8988T (cell line): ENCODE results near the gene DNAH12.
"Not testable (repeated sequence)": the region's sequence is repeated elsewhere in the genome, so short reads cannot be mapped to it uniquely, and the experiment has no call there.

Experiments
- DNase-seq: peaks from one replicate; pipeline ENCODE4 v3.0.0; 2011

The DNAH12 gene

DNA sequence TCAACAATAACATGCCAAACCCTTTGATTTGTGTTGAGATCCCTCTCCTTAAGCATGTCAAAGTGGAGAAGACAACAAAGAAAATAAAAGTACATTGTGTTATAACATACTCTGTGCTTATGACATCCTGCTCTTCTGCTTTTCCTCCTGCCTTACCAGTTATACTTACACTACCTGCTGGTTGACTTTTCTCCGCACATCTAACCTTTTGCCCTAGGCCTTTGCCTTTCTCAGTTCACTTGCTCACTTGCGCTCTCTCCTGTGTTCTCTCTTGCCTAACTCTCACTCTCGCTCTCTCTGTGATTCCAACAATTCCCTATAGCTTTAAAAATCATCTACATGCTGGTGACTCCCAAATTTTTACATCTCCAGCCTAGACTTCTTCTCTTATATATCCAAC, 5.7 kb downstream of the DNAH12 start:
- DNase-seq = no peak

GRCh38 chr3:57530071-57530608, 14.0 kb downstream of the DNAH12 start:
- no peak for DNase-seq

- no peak for DNase-seq
These were observed 25.7 kb downstream of the DNAH12 start for GRCh38 chr3:57518276-57518915.

DNA sequence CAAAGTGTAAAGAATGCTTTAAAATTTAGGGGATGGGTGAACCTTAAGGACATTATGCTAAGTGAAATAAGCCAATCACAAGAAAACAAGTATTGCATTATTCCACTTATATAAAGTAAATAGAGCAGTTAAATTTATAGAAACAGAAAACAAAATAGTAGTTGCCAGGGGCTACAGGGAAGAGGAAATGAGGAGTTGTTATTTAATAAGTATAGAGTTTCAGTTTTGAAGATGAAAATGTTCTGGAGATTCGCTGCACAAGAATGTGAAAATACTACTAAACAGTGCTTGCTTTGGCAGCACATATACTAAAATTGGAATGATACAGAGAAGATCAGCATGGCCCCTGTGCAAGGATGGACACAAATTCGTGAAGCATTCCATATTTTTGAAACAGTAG, 32.0 kb downstream of the DNAH12 start:
- DNase-seq = no peak

DNA sequence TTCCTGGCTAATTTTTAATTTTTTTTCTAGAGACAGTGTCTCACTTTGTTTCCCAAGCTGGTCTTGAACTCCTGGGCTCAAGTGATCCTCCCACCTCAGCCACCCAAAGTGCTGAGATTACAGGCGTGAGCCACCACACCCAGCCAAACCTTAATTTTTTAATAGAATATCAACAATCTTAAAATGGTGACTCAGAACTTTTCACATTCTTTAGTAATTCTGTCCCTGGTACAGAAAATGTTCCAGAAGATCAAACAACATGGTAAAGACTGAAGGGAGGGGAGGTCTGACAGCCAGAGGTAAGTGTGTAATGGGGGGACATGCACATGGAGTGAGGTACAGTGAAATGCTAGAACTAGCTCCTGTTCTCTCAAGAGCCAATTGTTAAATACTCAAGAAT, 38.2 kb downstream of the DNAH12 start:
- no peak for DNase-seq

GRCh38 chr3:57500506-57500905, 43.6 kb downstream of the DNAH12 start:
- DNase-seq = no peak

DNA sequence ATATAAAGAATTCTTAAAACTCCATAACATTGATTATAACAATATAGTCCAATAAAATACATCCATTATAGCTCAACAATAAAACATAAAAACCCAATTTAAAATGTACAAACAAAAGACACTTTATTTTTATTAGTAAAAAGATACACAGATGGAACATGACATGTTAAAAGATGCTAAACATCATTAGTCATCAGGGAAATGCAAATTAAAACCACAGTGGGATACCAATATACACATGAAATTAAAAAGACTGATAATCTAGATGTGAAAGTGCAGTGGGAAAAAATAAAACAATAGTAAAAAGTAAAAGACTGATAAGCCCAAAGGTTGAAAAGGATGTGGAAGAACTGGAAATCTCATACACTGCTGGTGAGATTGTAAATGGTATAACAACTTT, 46.2 kb downstream of the DNAH12 start:
- no peak for DNase-seq

GRCh38 chr3:57484563-57484962, 59.6 kb downstream of the DNAH12 start:
- DNase-seq = no peak

GRCh38 chr3:57477193-57477592, 67.0 kb downstream of the DNAH12 start:
- not testable (repeated sequence) for DNase-seq

- DNase-seq = no peak
These were observed 79.3 kb downstream of the DNAH12 start for GRCh38 chr3:57464801-57465200.

DNA sequence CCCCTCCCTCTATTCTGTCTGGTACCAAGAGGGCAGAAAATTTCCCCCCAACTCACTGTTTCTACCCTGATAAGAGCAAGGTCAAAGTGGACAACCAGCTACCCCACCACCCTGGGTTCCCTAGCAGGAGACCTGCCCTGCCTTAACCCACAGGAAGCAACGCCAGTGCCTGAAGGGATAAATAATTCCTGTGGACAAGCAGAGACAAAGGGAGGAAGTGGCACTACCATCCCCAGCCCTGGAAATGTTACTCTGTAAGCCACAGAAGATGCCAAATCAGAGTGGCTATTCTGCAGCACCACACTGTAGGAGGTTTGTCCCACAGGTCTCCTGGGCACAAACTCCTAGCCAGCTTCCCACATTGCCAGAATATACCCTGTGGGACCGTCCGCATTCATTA, 80.1 kb downstream of the DNAH12 start:
- DNase-seq = no peak

DNA sequence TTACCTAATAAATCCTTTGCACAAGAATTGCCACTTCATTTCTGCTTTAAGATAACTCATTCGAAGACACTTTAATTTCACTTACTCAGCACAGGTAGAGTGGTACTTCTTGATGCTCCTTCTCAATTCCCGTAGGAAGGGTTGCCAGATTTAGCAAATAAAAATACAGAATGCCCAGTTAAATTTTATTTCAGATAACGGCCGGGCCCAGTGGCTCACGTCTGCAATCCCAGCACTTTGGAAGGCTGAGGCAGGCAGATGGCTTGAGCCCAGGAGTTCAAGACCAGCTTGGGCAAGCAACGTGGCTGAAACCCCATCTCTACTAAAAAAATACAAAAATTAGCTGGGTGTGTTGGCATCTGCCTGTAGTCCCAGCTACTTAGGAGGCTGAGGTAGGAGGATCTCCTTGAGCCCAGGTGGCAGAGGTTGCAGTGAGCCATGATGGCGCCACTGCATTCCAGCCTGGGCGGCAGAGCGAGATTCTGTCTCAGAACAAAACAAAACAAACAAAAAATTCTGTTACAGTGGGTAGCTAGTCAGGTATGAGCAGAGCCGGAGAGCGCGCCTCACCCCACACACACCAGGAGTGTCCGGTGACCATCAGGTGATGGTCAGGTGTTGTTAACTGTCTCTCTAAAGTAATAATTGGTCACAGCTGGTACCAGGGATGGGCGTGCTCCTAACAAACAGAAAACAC, 92.8 kb downstream of the DNAH12 start:
- DNase-seq = no peak

GRCh38 chr3:57449276-57449847, 94.8 kb downstream of the DNAH12 start:
- not testable (repeated sequence) for DNase-seq

DNA sequence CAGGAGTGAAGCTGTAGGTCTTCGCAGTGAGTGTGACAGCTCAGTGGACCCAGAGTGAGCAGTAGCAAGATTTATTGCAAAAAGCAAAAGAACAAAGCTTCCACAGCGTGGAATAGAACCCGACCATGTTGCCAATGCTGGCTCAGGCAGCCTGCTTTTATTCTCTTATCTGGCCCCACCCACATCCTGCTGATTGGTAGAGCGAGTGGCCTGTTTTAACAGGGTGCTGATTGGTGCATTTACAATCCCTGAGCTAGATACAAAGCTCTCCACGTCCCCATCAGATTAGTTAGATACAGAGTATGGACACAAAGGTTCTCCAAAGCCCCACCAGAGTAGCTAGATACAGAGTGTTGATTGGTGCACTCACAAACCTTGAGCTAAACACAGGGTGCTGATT, 95.7 kb downstream of the DNAH12 start:
- not testable (repeated sequence) for DNase-seq

GRCh38 chr3:57446318-57446841, 97.8 kb downstream of the DNAH12 start:
- no peak for DNase-seq

DNA sequence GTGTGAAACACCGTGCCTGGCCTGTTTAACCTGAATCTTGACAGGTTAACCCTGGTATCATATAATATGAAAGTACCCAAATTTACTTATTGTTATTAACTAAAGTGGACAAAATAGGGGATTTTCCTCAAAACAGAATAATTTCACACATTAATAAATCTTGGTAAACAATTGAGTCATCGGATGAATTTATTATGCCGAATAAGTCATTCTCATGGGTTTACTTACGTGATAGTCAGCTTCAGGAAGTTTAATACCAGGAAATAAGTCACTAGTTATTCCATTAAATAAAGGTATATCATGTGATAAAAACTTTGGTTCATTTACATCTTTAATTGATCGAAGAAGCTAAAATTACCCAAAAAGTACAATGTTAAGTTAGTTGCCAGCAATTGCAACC, 99.7 kb downstream of the DNAH12 start:
- DNase-seq = no peak

DNA sequence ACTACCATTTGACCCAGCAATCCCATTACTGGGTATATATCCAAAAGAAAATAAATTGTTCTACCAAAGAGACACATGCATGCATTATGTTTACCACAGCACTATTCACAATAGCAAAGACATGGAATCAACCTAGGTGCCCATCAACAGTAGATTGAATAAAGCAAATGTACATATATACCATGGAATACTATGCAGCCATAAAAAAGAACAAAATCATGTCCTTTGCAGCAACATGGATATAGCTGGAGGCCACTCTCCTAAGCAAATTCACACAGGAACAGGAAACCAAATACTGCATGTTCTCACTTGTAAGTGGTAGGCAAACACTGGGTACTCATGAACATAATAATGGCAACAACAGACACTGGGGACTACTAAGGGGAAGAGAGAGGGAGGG, 104.0 kb downstream of the DNAH12 start:
- DNase-seq = not testable (repeated sequence)

- DNase-seq = not testable (repeated sequence)
These were observed 105.7 kb downstream of the DNAH12 start for GRCh38 chr3:57438460-57438859.

DNA sequence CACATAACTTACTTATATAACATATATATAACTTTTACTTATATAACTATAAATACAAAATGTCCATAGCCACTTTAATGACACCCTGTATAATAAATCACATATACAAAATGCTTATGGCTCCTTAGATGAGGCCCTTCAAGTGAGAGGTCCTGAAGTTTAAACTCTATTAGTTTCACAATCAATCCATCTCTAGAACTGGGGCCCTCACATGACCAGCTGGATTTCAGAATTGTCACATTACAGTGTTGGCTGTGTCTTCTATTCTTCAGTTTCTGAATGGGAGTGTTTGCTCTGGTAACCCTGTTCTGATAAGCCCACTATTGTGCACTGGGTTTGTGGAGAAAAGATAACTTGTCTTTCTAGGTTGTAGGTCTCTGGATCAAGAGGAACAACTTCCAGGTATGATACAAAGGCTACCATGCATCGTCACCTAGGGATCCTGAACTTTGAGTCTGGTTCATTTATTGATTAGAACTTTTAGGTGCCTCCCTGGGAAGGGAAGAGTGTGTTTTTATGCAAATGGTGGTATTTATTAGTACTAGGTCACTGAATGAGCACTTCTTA, 107.9 kb downstream of the DNAH12 start:
- DNase-seq = no peak

- DNase-seq = no peak
These were observed 110.1 kb downstream of the DNAH12 start for GRCh38 chr3:57434041-57434440.

- DNase-seq = no peak
These were observed 120.8 kb downstream of the DNAH12 start for GRCh38 chr3:57423335-57423734.

DNA sequence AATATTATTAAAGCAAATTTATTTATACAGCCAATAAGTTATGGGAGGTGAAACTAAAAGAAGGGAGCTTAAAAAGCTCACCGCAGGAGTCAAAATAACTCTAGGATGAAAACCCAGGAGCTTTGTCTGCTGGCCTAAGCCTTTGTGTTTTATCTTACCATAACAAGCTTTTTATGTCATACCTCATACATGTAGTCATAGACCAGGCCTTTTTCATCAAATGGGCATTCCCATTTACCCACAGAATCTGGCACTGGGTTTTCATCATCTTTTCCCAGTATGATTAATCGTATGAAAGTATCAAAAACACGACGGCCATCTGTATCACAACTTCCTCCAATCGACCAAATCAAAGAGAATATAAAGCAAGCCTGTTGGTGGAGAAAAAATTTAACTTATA, 122.8 kb downstream of the DNAH12 start:
- no peak for DNase-seq

DNA sequence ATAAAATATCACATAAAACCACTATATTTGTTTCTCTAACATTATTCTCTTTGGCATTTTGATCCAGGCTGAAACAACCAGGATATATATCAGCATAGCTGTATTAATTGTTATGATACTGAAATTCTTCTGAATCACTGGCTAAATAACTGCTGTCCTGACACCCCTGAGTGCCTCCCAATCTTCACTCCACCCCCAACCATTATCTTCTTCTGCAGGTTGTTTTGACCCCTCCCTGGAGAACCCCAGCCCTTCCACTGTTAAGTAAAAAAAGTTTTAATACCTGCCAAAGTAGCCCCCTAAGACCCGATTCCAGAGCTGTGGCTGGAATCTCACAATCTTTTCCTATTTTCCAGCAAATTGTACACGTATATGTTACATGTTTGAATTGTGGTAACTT, 124.1 kb downstream of the DNAH12 start:
- DNase-seq = no peak

GRCh38 chr3:57411715-57412114, 132.4 kb downstream of the DNAH12 start:
- DNase-seq = no peak
